Ureter (tissue), 1 donor: ENCODE data around the gene SRGAP3. TPM values are rescaled to one million over a fixed set of nuclear protein-coding genes. Genes with fewer than 3 reads are reported as not detected.
A peak's percentile ranks its signal among the peaks of the same experiment; 100 is the strongest.

ENCODE experiments used
- DNase-seq: peaks from one replicate; pipeline ENCODE4 v3.0.0-alpha.2; 2020; ENCODE audit warnings: low spot score
- total RNA-seq: library from RNA; stranded (reverse); gene quantifications from one replicate; pipeline ENCODE4 v1.2.4, GENCODE V29; 2023
- donor health status: DM: yes; HTN: yes; CAD: no.

The SRGAP3 gene
- total RNA-seq, 1 donor from 2014 or later: 51.2 TPM

GRCh38 chr3:9021271-9022009 lies 228.0 kb downstream of the SRGAP3 start:
- DNase-seq: no peak

- DNase-seq: no peak
These were observed 229.0 kb downstream of the SRGAP3 start for GRCh38 chr3:9020426-9020825.

- no peak for DNase-seq
These were observed 230.0 kb downstream of the SRGAP3 start for GRCh38 chr3:9019259-9019961.

- DNase-seq: no peak
These were observed 234.2 kb downstream of the SRGAP3 start for GRCh38 chr3:9015250-9015649.

GRCh38 chr3:9013782-9014563 lies 235.5 kb downstream of the SRGAP3 start:
- no peak for DNase-seq

- DNase-seq: no peak
These were observed 236.9 kb downstream of the SRGAP3 start for GRCh38 chr3:9012521-9012920.

GRCh38 chr3:9009976-9010545 lies 239.4 kb downstream of the SRGAP3 start:
- DNase-seq: no peak

GRCh38 chr3:9008550-9009255 lies 240.7 kb downstream of the SRGAP3 start:
- no peak for DNase-seq

GRCh38 chr3:9007928-9008327 lies 241.5 kb downstream of the SRGAP3 start:
- no peak for DNase-seq

- DNase-seq: no peak
These were observed 242.2 kb downstream of the SRGAP3 start for GRCh38 chr3:9007213-9007612.

- no peak for DNase-seq
These were observed 249.4 kb downstream of the SRGAP3 start for GRCh38 chr3:9000041-9000440.

GRCh38 chr3:8997151-8997550 lies 252.3 kb downstream of the SRGAP3 start:
- DNase-seq: peak; percentile 25

GRCh38 chr3:8996681-8997121 lies 252.7 kb downstream of the SRGAP3 start:
- DNase-seq: peak; percentile 56

- DNase-seq: no peak
These were observed 253.2 kb downstream of the SRGAP3 start for GRCh38 chr3:8996216-8996615.

GRCh38 chr3:8994226-8994625 lies 255.2 kb downstream of the SRGAP3 start:
- DNase-seq: peak; percentile 36

- peak; percentile 34 for DNase-seq
These were observed 256.1 kb downstream of the SRGAP3 start for GRCh38 chr3:8993331-8993730.

- DNase-seq: no peak
These were observed 256.6 kb downstream of the SRGAP3 start for GRCh38 chr3:8992854-8993253.

- DNase-seq: no peak
These were observed 257.2 kb downstream of the SRGAP3 start for GRCh38 chr3:8992199-8992598.

GRCh38 chr3:8990266-8991215 lies 258.9 kb downstream of the SRGAP3 start:
- DNase-seq: no peak
